ENCODE results near the gene TMEM8B. TPM values are rescaled to one million over a fixed set of nuclear protein-coding genes. Genes with fewer than 3 reads are reported as not detected.
"Not testable (repeated sequence)": the region's sequence is repeated elsewhere in the genome, so short reads cannot be mapped to it uniquely, and the experiment has no call there.

TMEM8B gene
- total RNA-seq, 1 donor from 2014 or later: 0.59 TPM

- no peak for DNase-seq (ENCODE audit: low read depth, low spot score)
Measured at GRCh38 chr9:35863583-35863982, 34.6 kb downstream of the TMEM8B start.

- no peak for DNase-seq (ENCODE audit: low read depth, low spot score)
Measured at GRCh38 chr9:35864695-35865255, 35.7 kb downstream of the TMEM8B start.

- DNase-seq (ENCODE audit: low read depth, low spot score): no peak
Measured at GRCh38 chr9:35867538-35867937, 38.5 kb downstream of the TMEM8B start.

- no peak for DNase-seq (ENCODE audit: low read depth, low spot score)
Measured at GRCh38 chr9:35868933-35869332, 39.9 kb downstream of the TMEM8B start.

- no peak for DNase-seq (ENCODE audit: low read depth, low spot score)
Measured at GRCh38 chr9:35869621-35870216, 40.7 kb downstream of the TMEM8B start.

- no peak for DNase-seq (ENCODE audit: low read depth, low spot score)
Measured at GRCh38 chr9:35870351-35870923, 41.4 kb downstream of the TMEM8B start, which contains the start of gene OR13J1. Gene OR13J1 (minus strand): TSS chr9:35870401. CDS start chr9:35870401, 0 bp downstream.

GRCh38 chr9:35871545-35871944, 42.5 kb downstream of the TMEM8B start:
- no peak for DNase-seq (ENCODE audit: low read depth, low spot score)

- no peak for DNase-seq (ENCODE audit: low read depth, low spot score)
Measured at GRCh38 chr9:35872505-35872904, 43.5 kb downstream of the TMEM8B start.

- DNase-seq (ENCODE audit: low read depth, low spot score): peak; percentile 37
Measured at GRCh38 chr9:35882263-35882848, 53.3 kb downstream of the TMEM8B start.

GRCh38 chr9:35882996-35883395, 54.0 kb downstream of the TMEM8B start:
- no peak for DNase-seq (ENCODE audit: low read depth, low spot score)

- DNase-seq (ENCODE audit: low read depth, low spot score): not testable (repeated sequence)
Measured at GRCh38 chr9:35884908-35885307, 55.9 kb downstream of the TMEM8B start.

GRCh38 chr9:35891646-35892045, 62.6 kb downstream of the TMEM8B start:
- DNase-seq (ENCODE audit: low read depth, low spot score): no peak

- DNase-seq (ENCODE audit: low read depth, low spot score): no peak
Measured at GRCh38 chr9:35892051-35892450, 63.0 kb downstream of the TMEM8B start.

- no peak for DNase-seq (ENCODE audit: low read depth, low spot score)
Measured at GRCh38 chr9:35896570-35896969, 67.5 kb downstream of the TMEM8B start.

GRCh38 chr9:35897376-35898099, 68.5 kb downstream of the TMEM8B start:
- DNase-seq (ENCODE audit: low read depth, low spot score): not testable (repeated sequence)

- DNase-seq (ENCODE audit: low read depth, low spot score): no peak
Measured at GRCh38 chr9:35898337-35898736, 69.3 kb downstream of the TMEM8B start.

- DNase-seq (ENCODE audit: low read depth, low spot score): no peak
Measured at GRCh38 chr9:35899021-35899420, 70.0 kb downstream of the TMEM8B start.

- no peak for DNase-seq (ENCODE audit: low read depth, low spot score)
Measured at GRCh38 chr9:35903049-35903448, 74.0 kb downstream of the TMEM8B start.

GRCh38 chr9:35904338-35904737, 75.3 kb downstream of the TMEM8B start:
- no peak for DNase-seq (ENCODE audit: low read depth, low spot score)

- no peak for DNase-seq (ENCODE audit: low read depth, low spot score)
Measured at GRCh38 chr9:35905051-35905781, 76.2 kb downstream of the TMEM8B start.

All from pulmonary artery endothelial cell (primary cell).